GM03348 (cell line): ENCODE data around the gene MAML3.

Experiments used
- DNase-seq: peaks from one replicate; pipeline ENCODE4 v3.0.0; 2012; ENCODE audit warnings: low spot score

Gene MAML3

DNA sequence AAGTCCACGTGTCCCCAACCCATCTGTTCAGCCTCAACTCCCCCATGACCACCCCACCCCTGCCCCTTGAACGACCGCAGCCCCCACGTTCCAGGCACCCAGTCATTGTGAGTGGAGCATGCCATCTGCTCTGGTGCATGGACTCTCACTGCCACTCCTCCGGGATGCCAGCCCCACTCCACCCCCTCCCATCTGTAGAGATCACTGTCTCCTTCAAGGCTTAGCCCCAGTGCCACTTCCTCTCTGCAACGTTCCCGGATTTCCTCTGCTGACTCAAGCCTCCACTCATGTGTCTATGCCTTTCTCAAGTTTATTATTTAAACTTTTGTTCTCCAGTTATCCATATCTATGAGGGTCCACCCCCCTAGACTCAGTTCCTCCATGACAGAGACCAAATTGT lies 54.0 kb downstream of the MAML3 start:
- no peak for DNase-seq

DNA sequence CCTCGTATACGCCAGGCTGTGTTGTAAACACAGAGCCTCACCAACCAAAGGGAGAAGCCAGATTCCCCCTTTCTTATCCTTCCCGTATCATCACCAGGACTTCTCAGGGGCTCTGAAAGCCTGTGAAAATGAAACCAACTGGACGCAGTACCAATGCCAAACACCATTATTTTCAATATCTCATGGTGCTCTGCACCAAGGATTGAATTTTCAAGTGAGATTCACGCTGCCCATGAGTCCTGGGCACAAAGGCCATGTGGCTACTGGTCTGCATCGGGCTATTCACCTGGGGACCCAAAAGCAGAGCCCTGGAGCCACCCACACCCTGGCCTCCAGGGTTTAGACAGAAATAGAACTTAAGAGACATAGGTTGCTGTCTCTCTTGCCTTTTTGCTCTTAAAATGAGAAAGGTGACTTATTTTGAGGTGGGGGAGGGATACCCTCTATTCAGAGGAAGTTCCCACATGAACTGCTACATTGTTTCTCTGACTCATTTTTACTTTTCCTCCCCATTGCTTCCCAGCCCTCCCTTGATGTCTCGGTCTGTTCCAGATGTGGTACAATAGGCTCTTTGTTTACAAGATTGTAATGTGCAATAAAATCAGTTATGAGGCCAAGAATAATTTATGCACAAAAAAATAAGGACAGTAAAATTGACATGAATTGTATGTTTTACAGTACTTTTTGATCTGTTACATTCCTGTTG lies 55.4 kb downstream of the MAML3 start:
- peak; percentile 57 for DNase-seq

DNA sequence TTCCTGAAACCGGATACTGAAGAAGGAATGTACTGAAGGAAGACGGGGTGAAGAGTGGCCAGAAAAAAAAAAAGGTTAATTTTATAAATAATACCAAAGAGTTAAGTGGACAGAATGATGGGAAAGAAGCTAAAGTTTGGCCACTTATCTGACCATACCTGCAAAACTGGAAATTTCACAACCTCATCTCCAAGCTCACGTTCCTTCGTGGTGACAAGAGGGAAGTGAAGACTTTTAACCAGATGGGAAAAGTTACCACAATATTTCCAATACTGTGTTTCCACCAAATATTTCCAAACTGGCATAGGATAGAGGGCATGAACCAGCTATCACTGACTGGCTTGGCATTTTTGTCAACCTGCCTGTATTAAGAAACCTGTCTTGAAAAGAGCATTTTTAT lies 56.4 kb downstream of the MAML3 start:
- no peak for DNase-seq

DNA sequence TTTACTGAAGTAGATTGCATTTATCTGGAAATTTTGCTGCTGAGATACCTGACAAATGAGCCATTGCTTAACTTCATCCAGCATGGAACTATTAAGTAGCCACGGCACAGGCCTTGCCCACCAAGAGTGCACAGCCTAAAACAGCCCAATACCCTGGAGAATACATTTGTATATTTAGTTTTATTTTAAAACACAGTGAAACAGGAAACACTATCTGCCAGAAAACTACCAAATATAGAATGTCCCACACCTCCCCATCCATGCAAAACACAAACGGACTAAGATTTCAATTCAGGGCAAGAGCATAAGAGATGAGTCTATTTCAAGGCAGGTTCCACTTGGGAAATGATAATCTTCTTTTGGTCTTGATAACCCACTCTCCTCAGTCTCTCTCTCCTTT lies 57.1 kb downstream of the MAML3 start:
- no peak for DNase-seq

DNA sequence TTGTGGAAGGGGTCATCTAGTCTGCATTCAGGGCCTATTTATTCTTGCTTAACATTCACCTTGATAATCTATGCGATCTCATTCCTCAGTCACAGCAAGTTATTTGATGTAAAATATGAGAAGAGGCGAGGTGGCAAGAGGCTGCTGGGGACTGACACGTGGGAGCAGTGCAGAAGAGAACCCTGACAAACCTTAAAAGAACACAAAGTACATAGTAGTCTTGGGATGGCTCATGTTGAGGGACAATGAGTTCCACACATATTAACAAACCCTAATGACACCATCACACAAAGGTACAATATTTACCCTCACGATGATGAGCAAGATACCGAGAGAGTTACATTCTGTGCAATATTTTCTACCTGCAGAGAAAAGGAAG lies 57.5 kb downstream of the MAML3 start:
- DNase-seq, result no peak

DNA sequence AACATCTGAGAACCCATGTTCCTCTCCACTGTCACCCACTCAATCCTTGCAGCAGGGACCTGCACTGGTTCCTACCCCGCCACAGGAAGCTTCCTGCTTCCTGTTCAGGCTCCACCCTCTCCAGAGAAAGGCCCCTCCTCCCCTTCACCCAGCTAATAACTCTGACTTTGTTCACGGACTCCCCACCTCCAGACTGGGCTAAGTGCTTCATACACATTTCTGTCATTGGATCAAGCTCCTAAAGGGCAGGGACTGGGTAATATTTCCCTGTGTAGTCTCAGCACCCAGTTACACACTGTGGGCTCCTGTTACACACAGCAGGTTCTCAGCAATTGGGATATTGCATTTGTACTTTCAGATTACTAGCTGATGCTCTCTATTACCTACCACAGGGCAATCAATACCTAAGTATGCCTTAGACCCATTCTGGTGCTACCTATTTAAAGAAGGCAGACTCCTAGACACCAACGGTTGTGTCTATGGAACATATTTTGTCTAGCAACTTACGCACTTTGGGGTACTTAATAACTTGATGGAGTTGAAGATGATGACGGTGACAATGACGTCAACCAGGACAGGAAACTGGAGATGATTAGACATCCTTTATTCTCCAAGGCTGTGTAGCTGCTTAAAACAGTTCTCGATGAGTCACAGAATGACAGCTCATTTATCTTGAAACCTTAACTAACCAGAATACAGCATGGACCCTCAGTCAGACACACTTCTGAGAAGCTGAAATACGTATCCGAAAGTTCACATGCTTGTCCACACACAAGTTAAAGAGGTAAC lies 58.1 kb downstream of the MAML3 start:
- DNase-seq, result peak; percentile 31

- DNase-seq, result no peak
Measured at GRCh38 chr4:140094438-140095420, 59.3 kb downstream of the MAML3 start.

DNA sequence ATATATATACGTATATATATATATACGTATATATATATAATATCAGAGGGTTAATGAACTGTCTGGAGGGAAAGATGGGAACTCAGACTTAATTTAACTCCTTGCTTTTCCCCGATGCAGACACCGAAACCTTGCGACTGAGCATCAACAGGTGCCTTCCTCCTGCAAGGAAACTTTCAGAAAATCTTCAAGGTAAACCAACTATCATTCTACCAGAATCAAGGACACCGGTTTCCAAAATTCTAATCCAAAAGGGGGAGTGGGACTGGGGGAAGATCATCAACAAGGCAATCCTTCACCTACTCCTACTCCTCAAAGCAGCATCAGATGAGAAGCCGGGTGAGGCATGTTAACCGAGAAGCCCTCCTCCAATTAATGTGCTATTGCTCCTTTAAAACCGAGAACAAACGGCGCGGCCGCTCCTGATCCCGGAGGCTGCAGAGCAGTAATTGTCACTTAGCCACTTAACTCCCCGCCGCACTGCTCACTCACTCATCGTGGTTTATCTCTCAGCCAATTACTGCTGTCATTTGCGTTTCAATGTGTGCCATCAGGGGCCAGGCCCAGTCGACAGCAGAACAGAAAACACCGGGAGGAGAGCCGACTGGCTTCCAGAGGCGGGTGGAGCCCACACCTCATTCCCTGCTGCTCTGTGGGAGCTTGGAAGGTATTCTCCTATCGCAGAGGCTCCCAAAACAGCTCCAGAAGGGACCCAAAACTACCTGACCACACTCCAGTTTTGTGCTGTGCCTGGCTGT lies 61.7 kb downstream of the MAML3 start:
- peak; percentile 32 for DNase-seq

DNA sequence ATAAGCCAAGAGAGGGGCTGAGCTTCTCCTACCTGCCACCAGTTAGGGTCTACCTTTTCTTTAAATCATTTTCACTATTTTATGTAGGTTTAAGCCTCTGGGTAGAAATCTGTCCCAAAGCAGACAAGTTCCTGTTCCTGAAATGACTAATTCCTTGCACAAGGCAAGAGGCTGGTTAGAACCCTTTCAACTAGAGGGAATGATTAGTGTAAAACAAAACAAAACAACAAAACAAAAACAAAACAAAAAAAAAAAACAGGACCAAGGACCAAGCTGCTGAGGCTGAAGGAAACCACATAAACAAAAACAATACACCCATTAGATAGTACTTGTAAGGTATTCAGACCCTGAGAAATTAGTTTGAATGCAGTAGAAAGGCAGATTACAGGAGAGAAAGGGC lies 62.7 kb downstream of the MAML3 start:
- no peak for DNase-seq

DNA sequence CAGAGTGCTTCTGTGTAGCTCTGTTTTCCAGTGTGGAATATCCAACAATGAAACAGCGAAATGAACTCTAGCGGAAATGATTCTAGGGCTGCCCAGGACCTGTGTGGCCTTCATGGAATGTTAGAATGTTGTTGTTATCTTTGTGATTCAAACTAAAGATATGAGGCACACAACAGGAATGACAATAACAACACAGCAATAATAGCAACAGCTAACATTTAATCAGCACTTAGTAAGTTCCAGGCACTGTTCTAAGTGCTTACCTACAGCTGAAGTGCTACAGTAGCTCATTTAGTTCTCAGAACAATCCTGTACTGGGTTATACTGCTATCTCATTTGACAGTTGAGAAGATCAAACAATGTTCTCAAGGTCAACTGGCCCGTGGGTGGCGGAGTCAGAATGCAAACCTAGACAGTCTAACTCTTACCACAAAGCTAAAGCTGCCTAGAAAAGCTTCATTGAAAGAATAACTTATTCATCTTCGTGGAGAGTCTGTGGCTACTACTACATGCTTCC lies 63.7 kb downstream of the MAML3 start:
- DNase-seq, result no peak

GRCh38 chr4:140089216-140089615 lies 64.8 kb downstream of the MAML3 start:
- DNase-seq, result no peak

DNA sequence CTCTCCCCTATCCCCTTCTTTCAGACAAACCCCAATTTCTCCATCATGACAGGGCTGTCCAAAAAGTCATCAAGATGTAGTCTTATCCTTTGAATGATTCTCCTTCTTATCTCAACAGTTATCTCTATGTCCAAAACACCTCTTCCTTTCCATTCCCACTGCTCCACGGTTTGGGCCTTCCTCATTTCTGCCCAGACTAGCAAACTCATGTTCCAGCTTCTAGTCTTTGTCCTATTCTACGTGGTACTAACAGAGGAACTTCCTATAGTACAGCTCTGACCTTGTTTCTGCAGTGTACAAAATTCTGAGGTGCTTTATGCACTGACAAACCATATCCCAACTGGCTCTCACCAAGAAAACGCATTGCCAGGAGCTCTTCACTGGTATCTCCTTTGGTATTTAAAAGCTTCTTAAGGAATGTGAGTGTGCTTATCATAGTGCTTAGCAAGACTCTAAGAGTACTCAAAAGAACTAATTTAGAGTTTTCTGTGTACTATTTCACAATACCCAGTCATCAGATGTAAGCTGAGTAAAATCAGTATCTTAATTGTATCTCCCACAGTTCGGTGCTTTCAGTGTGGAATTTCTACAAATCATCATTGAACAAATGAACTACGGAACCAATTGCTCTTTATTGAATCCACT lies 65.5 kb downstream of the MAML3 start:
- DNase-seq, result peak; percentile 20

GRCh38 chr4:140085881-140086280 lies 68.1 kb downstream of the MAML3 start:
- DNase-seq, result no peak

DNA sequence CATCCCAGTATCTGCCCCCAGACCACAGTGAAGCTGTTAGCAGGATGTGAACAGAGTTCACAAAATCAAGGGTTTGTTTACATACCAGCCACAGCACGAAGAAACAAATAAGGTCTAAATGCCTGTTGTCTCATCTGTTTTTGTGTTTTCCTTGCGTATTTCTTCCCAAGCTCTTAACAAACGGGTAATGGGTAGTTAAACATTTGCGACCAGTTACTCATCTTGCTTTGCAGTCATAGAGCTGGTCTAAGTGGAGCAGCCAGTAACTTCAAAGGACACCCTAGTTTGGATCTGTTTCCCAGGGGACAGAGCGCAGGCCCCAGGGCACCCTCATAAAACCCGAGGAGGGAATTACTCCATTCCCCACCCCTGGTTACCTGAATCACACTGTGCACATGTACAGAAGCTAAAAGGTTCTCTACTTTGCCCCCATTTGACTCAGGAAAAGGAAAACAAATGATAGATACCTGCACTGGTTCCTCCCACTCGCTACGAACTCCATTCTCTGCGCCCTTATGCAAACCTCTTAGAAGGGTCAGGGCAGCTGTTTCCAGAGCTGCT lies 68.8 kb downstream of the MAML3 start:
- DNase-seq, result no peak

DNA sequence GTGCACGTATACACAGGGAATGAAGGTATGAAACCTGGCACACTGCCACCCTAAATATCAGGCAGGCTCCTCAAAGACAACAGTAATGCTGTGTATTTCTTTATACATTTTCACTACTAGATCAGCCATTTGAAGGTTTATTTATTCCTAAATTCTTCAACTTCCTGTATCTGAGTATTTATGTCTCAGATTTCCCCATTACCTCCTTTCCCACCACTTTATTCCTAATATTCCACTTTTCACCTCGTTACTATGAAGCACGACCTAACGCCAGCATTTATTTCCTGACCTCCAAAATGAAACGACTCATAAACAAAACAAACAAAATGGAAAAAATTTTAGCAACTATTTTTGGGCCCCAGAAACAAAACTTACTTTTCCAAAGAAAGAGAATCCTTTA lies 69.6 kb downstream of the MAML3 start:
- DNase-seq, result no peak

GRCh38 chr4:140082391-140082755 lies 71.6 kb downstream of the MAML3 start:
- DNase-seq, result no peak

DNA sequence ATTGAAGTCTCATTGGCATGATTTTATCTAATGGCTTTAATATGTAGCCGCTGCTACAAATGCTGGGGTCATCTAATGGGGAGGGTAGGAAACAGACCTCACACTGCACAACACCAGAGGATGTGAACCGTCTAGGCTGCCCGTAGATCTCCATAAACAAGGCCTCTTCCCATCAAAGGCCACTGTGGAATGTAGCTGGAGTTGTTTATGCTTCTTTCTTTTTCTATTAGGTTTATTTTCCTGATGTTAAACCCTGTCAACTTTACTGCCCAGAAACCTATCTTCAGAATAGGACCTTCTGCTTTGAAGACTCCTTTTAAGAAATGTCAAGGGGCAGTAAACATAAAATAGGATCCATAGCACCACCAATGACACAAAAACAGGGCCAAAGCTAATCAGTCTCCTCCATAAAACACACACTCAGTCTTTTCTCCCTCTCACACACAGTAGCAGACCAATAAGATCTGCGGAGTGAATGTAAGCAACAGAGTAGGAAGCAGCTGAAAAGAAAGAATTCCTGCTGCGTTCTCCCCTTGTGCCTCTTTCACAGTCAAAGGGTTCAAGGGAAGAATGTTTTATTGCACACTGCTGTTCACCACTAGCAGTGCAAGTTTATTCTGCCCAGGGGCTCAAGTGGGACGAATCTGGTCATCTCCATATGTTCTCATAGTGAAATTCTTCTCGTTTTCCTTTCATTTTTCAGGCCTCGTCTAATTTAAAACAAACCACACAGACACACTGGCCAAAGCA lies 72.2 kb downstream of the MAML3 start:
- DNase-seq, result no peak

GRCh38 chr4:140080883-140081282 lies 73.1 kb downstream of the MAML3 start:
- DNase-seq, result no peak

GRCh38 chr4:140078366-140078765 lies 75.6 kb downstream of the MAML3 start:
- peak; percentile 52 for DNase-seq

DNA sequence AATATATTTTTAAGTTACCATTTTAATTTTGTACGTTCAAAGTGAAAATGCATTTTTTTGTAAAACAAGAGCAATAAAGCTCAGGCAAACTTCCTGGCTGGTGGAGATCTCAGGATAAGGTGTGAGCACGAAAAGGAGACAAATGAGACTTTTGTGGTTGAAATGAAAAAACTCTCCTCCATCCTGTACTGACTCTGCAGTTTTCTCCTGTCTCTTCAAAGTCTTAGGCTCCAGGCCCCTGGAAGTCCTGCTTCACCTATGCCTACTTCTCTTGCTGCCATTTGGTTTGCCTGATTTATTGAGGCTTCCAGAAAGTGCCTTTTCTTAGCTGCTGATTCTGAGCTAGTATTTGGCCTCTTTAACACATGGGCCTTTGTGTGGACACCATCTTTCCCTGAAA lies 77.7 kb downstream of the MAML3 start:
- DNase-seq, result no peak
